ENCODE measurements around the gene KAZALD1.

- TF ChIP-seq POLR2AphosphoS5 (IDR thresholded peaks at IDR 0.05; ENCODE audit: low read depth, low read length) = no peak
- TF ChIP-seq TAF1 (IDR thresholded peaks at IDR 0.05; ENCODE audit: borderline replicate concordance, low read depth, low read length) = no peak
- TF ChIP-seq EZH2phosphoT487 (IDR thresholded peaks at IDR 0.05; ENCODE audit: borderline replicate concordance, low read depth) = no peak
- no peak for TF ChIP-seq FOXJ3 (CRISPR knock-in tag; IDR thresholded peaks at IDR 0.05)
- TF ChIP-seq, protein P1, sequence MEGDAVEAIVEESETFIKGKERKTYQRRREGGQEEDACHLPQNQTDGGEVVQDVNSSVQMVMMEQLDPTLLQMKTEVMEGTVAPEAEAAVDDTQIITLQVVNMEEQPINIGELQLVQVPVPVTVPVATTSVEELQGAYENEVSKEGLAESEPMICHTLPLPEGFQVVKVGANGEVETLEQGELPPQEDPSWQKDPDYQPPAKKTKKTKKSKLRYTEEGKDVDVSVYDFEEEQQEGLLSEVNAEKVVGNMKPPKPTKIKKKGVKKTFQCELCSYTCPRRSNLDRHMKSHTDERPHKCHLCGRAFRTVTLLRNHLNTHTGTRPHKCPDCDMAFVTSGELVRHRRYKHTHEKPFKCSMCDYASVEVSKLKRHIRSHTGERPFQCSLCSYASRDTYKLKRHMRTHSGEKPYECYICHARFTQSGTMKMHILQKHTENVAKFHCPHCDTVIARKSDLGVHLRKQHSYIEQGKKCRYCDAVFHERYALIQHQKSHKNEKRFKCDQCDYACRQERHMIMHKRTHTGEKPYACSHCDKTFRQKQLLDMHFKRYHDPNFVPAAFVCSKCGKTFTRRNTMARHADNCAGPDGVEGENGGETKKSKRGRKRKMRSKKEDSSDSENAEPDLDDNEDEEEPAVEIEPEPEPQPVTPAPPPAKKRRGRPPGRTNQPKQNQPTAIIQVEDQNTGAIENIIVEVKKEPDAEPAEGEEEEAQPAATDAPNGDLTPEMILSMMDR (IDR thresholded peaks at IDR 0.05) = no peak
- no peak for TF ChIP-seq JUND (IDR thresholded peaks at IDR 0.05)
- TF ChIP-seq YY1 (IDR thresholded peaks at IDR 0.05; ENCODE audit: low read depth) = no peak
- TF ChIP-seq, protein P2, sequence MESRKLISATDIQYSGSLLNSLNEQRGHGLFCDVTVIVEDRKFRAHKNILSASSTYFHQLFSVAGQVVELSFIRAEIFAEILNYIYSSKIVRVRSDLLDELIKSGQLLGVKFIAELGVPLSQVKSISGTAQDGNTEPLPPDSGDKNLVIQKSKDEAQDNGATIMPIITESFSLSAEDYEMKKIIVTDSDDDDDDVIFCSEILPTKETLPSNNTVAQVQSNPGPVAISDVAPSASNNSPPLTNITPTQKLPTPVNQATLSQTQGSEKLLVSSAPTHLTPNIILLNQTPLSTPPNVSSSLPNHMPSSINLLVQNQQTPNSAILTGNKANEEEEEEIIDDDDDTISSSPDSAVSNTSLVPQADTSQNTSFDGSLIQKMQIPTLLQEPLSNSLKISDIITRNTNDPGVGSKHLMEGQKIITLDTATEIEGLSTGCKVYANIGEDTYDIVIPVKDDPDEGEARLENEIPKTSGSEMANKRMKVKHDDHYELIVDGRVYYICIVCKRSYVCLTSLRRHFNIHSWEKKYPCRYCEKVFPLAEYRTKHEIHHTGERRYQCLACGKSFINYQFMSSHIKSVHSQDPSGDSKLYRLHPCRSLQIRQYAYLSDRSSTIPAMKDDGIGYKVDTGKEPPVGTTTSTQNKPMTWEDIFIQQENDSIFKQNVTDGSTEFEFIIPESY (IDR thresholded peaks at IDR 0.05; ENCODE audit: borderline replicate concordance, low read depth) = no peak
- TF ChIP-seq RXRA (IDR thresholded peaks at IDR 0.05; ENCODE audit: borderline replicate concordance, low read depth) = no peak
- TF ChIP-seq CHD2 (IDR thresholded peaks at IDR 0.05; ENCODE audit: low read length, partially characterized antibody) = no peak
These were observed 31.2 kb upstream of the KAZALD1 start for GRCh38 chr10:101030496-101031127.

All from SK-N-SH (cell line).